Measurements from ENCODE around the gene KCNJ4. TPM values are rescaled to one million over a fixed set of nuclear protein-coding genes. Genes with fewer than 3 reads are reported as not detected.

KCNJ4 gene
- polyA plus RNA-seq, 12 donors, result 0.14 to 0.37 (median 0.20) TPM; not detected in 3

DNA sequence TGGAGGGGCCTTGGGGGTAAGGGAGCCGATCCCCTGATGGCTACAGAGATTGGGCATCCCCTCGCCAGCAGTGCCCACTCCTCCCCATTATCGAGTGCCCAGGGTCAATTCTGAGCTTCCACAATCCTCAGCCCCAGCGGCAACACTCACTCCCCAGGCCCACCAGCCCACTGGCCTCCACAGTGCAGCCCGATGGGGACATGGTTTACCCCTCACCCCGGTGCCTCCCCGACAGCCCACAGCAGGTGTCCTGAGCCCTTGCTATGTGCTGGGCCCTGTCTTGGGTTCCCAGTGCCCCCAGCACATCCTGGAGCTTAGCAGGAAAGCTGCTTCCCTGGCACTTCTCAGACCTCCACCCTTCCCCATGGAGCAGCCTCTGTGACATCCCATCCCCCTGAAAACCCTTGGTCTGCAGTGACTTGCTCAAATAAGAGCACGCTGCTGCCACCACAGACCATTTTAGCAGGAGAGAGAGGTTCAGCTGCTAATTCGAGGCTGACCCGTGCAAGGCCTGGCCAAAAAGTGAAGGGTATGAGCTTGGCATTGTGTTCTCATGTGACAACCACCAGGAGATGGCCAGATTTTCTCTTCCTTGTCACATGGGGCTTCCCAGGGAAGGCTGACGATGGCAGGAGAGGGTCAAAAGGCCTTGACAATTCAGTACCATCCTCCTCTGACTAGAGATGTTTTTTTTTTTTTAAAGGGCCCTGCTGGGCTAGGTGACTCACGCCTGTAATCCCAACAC lies 23.6 kb downstream of the KCNJ4 start:
- DNase-seq, result no peak

DNA sequence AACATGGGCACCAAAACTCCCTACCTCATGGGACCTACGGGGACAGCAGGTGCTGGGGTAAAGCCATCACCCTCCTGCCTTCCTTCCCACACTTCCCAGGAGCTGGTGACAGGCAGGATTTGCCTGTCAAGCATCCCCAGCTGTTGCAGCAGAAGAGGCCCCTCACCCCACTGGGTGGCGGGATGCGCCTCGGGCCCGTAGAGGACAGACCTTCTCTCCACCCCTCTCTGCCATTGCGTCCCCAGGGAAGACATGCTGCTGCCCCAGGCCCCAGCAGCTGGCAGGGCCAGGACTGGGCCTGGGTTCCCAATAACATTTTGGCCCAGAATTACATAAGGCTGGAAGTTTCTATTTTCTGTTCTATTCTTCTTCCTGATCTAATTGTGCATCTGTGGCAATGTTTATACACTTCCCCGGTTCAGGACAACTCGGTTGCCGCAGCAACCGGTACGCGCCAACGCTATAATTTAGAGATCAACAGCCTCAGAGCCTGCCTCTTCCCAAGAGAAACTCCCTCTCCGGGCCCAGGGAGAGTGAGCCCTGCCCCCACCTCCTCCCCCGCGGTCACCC lies 25.4 kb downstream of the KCNJ4 start:
- DNase-seq, result no peak

DNA sequence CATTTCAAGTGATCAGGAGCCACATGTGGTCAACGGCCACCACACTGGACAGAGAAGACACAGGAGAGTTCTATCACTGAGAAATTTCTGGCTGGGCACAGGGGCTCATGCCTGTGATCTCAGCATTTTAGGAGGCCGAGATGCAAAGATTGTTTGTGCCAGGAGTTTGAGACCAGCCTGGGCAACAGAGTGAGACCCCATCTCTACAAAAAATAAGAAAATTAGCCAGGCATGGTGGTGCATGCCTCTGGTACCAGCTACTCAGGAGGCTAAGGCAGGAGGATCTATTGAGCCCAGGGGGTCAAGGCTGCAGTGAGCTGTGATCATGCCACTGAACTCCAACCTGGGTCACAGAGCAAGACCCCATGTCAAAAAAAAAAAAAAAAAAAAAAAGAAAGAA lies 26.3 kb downstream of the KCNJ4 start:
- no peak for DNase-seq

- no peak for DNase-seq
Measured at GRCh38 chr22:38427940-38428339, 27.1 kb downstream of the KCNJ4 start.

- no peak for DNase-seq
Measured at GRCh38 chr22:38427465-38427864, 27.5 kb downstream of the KCNJ4 start.

DNA sequence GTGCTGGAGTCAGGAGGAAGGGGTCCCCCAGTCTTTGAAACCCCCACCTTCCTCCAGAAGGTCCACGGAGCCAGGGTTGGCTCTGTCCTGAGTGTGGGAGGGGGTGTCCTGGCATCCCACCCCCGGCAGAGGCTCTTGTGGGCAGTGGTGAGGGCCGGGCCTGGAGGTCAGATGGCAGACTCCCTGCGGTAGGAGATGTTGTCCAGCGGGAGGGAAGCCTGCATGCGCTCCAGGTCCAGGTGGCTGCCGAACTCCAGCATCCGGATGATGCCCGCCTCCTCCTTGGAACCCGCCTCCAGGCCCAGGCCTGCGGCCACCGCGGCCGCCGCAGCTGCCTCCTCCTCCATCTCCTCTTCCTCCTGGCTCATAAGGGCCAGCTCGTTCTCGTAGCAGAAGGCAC lies 28.4 kb downstream of the KCNJ4 start:
- no peak for DNase-seq

- DNase-seq, result no peak
Measured at GRCh38 chr22:38424525-38425080, 30.4 kb downstream of the KCNJ4 start.

GRCh38 chr22:38423512-38424503 lies 31.2 kb downstream of the KCNJ4 start:
- DNase-seq, result no peak

DNA sequence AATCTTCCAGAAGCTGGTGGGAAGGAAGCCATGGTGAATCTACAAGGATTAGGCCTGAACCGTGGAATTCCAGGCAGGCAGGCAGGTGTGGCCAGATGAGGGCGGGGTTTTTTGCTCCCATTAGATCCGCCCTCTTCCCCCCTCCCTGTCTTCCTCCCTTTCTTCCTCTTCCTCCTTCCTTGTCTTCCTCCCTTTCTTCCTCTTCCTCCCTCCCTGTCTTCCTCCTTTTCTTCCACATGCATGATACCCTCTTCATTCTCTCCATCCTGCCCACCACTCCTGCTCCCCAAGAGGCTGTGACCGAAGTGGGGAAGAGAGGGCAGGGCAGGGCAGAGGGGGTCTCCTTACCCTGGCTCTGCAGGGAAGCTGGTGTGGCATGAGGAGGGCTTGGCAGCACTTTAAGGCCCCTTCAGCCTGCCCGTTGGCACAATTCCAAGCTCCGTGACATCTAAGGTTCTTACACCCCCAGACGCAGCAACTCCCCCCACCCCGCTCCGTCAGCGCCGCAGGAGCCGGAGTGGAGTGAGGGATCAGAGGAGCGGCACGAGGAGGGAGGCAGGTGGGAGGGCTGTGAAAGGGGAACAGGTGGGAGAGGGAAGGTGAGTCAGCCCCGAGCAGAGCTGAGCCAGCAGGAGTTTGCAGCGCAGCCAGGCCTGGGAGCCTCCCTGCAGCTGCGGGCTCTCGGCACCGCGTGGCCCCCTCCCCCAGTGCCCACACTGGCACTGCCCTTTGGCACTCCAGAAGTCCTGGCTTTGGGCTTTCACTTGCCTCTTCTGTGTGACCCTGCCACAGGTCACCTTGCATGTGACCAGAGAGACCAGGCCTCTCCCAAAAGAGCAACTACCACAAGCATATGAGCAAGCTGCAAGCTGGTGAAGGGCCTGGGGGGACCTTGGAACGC lies 32.1 kb downstream of the KCNJ4 start:
- DNase-seq, result no peak

DNA sequence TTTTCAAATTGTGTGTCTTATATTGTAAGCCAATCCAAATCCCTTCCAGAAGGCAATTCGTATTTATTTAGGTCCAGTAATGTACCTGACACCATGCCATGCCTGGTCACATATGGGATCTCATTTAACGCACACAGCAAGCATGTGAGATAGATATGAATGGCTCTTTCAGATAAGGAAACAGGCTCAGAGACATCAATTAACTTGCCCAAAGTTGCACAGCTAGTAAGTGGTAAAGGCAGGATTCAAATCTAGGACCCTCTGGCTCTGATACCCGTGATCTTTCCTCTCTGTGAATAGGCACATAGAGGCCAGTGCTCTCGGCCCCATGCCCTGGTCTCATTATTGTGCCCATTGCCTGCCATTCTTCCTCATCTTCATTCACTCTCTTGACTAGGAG lies 34.3 kb downstream of the KCNJ4 start:
- DNase-seq, result no peak

- DNase-seq, result no peak
Measured at GRCh38 chr22:38419858-38420160, 35.2 kb downstream of the KCNJ4 start.

GRCh38 chr22:38419121-38419857 lies 35.7 kb downstream of the KCNJ4 start:
- DNase-seq, result no peak

- no peak for DNase-seq
Measured at GRCh38 chr22:38418589-38418988, 36.4 kb downstream of the KCNJ4 start.

DNA sequence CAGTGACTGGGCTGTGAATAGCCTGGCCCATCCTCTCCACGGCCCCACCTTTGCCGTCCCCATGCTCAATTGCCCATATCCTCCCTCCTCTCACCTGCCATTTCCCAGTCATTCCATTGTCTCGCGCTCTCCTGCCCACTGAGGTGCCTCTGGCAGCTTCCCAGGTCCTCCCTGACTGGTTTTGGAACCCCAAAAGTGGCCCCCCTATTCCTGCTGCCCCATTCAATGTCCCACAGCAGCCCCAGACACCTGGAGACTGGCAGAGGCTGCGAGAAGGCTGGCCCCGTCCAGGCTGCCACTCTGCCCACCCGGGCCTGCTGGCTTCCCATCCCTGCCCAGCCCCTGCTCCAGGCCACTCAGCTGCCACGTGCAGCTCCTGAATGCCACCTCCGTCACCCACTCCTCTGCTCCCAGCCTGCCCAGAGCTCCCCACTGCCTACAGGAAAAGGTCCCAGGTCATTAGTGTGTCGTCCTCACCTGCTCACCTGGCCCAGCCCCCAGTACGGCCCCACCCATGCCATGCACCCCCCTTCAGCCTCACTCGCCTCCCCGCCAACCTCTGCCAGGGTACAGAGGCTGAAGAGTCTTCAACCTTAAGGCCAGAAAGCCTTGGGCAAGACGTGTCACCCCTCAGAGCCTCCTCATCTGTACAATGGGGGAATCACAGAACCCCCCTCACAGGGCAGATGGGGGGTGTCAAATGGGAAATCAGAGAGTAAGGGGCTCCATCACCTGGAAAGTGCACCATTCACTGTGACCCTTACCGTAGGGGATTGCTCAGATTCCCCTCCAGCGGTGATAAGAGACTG lies 37.5 kb downstream of the KCNJ4 start:
- DNase-seq, result no peak

DNA sequence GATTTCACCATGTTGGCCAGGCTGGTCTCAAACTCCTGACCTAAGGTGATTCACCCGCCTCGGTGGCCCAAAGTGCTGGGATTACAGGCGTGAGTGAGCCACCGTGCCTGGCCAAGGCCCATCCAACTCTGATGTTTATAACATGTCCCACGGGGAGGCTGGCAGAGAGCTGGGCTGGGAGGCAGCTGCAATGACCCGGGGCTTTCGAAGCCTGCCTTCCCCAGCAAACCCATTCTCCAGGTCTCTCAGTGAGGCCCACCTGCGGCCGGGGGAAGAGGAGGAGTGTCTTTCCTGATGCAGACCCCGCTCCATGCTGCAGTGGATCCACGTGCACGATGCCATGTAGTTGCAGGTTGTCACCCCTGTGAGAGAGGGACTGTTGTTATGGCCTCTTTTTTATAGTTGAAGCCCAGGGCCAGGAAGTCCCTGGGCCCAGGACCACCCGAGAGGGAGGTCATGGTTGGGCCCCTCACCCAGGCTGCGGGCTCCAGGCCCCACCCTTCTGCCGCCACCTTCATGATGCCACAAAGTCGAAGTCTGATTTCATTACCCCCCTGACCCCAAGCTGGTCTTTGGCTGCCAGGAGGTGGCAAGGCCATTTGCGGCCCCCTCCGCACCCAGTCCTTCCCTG lies 38.3 kb downstream of the KCNJ4 start:
- no peak for DNase-seq

DNA sequence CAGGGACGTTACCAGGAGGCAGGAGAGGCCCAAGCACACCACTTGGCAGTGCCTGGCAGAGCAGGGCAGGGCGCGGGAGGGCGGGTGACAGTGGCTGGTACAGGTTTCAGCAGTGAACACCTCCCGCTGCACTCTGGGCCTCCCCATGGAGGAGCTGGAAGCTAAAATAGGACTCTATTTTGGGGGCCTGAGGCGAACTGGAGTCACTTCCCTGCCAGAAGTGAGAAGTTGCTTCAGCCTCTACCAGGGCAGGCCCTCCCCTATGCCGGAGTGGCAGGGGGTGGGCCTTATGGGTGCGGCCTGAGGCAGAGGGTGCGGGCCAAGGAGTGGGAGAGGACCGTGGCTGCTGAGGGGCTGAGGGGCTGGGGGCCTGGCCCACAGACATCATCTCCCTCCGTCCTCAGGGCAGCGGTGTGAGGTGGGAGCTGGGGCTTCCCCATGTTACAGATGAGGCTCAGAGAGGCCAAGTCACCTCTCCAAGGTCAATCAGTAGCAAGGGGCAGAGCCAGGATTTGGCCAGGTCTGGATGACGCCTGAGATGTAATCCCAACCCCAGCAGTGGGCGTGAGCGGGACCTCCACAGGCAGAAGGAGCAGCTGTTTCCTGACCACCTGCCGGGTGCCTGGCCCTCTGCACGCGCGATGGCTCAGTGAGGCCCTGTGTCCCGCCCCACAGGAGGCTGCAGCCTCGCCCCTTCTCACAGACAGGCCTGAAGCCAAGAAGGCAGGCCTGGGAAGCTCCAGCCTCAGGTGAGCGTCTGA lies 39.3 kb downstream of the KCNJ4 start:
- DNase-seq, result no peak

DNA sequence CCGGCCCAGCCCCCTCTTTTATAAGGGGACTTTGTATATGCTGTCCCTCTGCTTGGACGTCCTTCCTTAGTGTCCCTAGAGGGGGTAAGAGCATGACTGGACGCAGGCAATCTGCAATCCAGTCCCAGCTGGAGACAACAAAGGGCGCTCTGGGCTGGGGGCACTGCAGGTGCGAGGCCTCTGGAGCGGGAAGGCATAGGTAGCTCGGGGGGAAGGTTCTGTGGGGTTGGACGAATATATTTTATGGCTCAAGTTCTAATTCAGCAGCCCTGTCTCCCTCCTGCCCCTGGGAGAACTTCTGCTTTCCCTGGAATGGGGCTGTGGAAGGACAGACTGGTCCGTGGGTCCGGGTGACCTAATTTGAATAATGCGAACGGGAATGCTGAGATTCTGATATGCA lies 40.0 kb downstream of the KCNJ4 start:
- no peak for DNase-seq

- no peak for DNase-seq
Measured at GRCh38 chr22:38414009-38414395, 41.0 kb downstream of the KCNJ4 start.
